ENCODE data around the gene ZNF597. TPM values are rescaled to one million over a fixed set of nuclear protein-coding genes. Genes with fewer than 3 reads are reported as not detected.

Gene ZNF597
- total RNA-seq, 1 donor from 2014 or later, result 4.4 TPM

DNA sequence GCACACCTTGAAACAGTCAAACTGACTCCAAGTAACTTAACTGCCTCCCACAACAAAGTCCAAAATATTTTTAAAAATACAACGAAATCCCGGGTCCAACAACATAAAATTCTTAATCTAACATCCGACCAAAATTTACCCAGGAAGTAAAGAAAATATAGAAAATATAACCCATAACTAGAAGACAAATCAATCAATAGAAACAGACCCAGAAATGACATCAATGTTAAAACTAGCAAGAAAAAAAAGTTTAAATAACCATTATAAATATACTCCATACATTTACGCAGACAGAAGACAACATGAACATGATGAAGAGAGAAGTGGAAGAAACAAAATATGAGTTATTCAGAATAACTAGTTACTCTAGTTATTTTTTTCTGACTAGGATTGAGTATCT is 3.7 kb downstream of the ZNF597 start:
- TF ChIP-seq, protein P1, sequence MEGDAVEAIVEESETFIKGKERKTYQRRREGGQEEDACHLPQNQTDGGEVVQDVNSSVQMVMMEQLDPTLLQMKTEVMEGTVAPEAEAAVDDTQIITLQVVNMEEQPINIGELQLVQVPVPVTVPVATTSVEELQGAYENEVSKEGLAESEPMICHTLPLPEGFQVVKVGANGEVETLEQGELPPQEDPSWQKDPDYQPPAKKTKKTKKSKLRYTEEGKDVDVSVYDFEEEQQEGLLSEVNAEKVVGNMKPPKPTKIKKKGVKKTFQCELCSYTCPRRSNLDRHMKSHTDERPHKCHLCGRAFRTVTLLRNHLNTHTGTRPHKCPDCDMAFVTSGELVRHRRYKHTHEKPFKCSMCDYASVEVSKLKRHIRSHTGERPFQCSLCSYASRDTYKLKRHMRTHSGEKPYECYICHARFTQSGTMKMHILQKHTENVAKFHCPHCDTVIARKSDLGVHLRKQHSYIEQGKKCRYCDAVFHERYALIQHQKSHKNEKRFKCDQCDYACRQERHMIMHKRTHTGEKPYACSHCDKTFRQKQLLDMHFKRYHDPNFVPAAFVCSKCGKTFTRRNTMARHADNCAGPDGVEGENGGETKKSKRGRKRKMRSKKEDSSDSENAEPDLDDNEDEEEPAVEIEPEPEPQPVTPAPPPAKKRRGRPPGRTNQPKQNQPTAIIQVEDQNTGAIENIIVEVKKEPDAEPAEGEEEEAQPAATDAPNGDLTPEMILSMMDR (IDR thresholded peaks at IDR 0.05), result no peak
- intact Hi-C loops (cut with DNase I), result no loop called here

DNA sequence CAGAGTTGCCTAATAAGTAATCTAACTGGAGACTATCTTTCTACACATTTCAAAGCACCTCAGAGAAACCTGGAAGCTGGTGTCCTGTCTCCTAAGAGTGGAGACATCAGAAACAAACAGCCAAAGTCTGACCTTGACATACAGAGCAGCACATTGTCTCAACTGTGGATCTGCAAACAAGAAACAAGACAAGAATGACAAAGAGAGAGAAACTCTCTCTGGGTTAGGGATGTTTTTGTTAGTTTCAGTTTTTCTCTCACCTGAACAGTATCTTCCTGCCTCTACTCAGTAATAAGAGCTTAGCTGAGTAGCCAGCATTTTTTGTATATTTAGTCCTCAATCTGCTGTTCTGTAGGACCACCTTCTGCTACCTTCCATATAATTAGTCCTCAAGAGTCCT is 8.9 kb downstream of the ZNF597 start:
- H3K9me3 ChIP-seq, result no peaks in the 10 kb centered on the region
- intact Hi-C loops (cut with DNase I), result no loop called here

More for the DNA sequence above, 3.7 kb downstream of the ZNF597 start:
- Histone ChIP-seq H3K4me1 (peaks cover 6% of the 10 kb centered on the region), H3K36me3 (peaks cover 20% of the 10 kb centered on the region), H3K4me3 (no peak overlapping the region), H3K9me3 (no peaks in the 10 kb centered on the region), H3K27ac (no peak overlapping the region), H3K27me3 (ENCODE audit: low read depth) (no peaks in the 10 kb centered on the region)
- ATAC-seq, result no peak
- DNase-seq, result no peak

DNA sequence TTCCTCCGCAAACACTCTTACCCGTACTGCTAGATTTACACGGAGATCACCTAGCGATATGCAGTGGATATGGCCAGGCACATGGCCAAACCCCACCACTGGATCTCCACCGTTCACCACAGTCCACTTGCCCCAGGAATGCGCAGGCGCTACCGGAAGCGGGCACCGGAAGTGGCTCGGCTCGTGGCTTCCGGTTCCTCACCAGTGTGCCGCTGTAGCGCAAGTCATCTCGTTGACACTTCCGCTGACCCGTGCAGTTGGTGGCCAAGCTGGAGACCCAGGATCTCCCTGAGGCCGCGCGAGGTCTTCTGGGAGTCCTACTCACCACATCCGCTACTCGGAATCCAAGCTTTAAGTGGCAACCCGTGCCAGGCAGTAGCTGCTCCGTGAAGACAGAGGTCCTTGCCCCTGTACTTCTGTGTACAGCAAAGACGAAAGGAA is 11.5 kb downstream of the ZNF597 start:
- ATAC-seq (peak in 1 of 2 donors; percentile 77), DNase-seq (peak; percentile 59)
- Histone ChIP-seq H3K9me3 (no peaks in the 10 kb centered on the region), H3K4me1 (no peaks in the 10 kb centered on the region), H3K27ac (no peak overlapping the region), H3K36me3 (peaks cover 14% of the 10 kb centered on the region), H3K27me3 (ENCODE audit: low read depth) (no peaks in the 10 kb centered on the region), H3K4me3 (peak overlapping the region; percentile 10)
- TF ChIP-seq, protein P1 (IDR thresholded peaks at IDR 0.05), result no peak
- intact Hi-C loops (cut with DNase I), result no loop called here

More for the DNA sequence above, 8.9 kb downstream of the ZNF597 start:
- no peaks in the 10 kb centered on the region for H3K4me1 ChIP-seq
- H3K36me3 ChIP-seq, result peaks cover 19% of the 10 kb centered on the region
- no peak overlapping the region for H3K27ac ChIP-seq
- DNase-seq (no peak), ATAC-seq (no peak)
- TF ChIP-seq, protein P1 (IDR thresholded peaks at IDR 0.05), result no peak
- H3K4me3 ChIP-seq, result no peak overlapping the region
- H3K27me3 ChIP-seq (ENCODE audit: low read depth), result no peaks in the 10 kb centered on the region

DNA sequence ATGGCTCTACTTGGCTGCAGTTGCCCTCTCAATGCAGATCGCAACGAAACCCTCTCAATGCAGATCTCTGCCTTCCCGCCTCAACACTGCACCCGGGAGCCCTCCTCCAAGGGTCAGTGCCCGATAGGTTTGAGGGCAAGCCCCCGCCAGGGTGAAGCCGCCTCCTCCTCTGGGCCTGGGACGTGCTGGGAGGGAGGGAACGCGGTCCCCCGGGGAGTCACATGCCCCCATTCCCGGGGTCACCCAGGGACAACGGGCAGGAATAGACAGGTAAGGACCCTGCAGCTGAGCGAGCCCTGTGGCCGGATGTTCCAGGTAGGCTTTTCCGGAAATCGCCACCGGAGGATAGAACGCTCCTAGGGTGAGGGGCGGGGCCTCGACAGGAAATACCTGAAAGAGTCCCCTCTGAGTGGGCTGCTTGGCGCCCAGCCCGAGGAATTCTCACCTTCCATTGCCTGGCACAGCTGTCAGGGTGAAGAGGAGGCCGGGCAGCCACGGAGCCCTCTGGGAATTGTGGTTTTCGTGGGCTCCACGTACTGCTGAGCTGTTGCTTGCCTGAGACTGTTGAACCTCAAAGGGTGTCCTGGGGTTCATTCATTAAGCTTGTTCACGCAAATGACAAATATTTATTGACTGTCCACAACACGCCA is 29.4 kb downstream of the ZNF597 start:
- DNase-seq (no peak), ATAC-seq (no peak)
- no peaks in the 10 kb centered on the region for H3K4me1 ChIP-seq
- no peak overlapping the region for H3K27ac ChIP-seq
- no peak overlapping the region for H3K4me3 ChIP-seq
- no peaks in the 10 kb centered on the region for H3K27me3 ChIP-seq (ENCODE audit: low read depth)
- H3K36me3 ChIP-seq, result no peaks in the 10 kb centered on the region
- intact Hi-C loops (cut with DNase I), result no loop called here
- TF ChIP-seq, protein P1 (IDR thresholded peaks at IDR 0.05), result no peak
- peaks cover 77% of the 10 kb centered on the region for H3K9me3 ChIP-seq

DNA sequence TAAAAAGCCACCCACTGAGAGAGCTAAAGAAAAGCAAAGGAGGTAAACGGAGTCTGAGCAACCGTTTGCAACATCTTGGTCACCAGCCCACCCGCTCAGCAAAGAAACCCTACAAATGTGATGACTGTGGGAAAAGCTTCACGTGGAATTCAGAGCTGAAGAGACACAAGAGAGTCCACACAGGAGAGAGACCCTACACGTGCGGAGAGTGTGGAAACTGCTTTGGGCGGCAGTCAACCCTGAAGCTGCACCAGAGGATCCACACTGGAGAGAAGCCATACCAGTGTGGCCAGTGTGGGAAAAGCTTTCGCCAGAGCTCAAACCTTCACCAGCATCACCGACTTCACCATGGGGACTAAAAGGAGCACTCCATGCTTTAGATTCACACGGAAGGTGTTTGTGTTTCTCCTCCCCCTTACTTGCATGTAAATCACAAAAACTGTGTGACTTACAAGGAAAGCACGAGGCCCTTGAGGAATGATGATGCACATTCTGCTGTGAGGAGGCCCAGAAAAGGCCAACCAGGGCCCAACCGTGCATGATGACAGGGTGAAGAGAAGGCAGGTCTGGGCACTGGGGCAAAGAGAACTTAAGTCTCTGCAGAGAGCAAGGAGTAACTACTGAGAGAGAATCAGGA is 34.6 kb downstream of the ZNF597 start:
- ATAC-seq, result no peak
- peaks cover 31% of the 10 kb centered on the region for H3K36me3 ChIP-seq
- H3K4me1 ChIP-seq, result no peaks in the 10 kb centered on the region
- intact Hi-C loops (cut with DNase I), result no loop called here
- H3K4me3 ChIP-seq, result no peak overlapping the region
- H3K27me3 ChIP-seq (ENCODE audit: low read depth), result no peaks in the 10 kb centered on the region
- H3K27ac ChIP-seq, result no peak overlapping the region
- H3K9me3 ChIP-seq, result peaks cover 94% of the 10 kb centered on the region
- TF ChIP-seq, protein P1 (IDR thresholded peaks at IDR 0.05), result no peak
- no peak for DNase-seq

Measured in lower lobe of right lung (tissue), 2 donors.